ENCODE results near the gene MAN1C1. TPM values are rescaled to one million over a fixed set of nuclear protein-coding genes. Genes with fewer than 3 reads are reported as not detected.

Gene MAN1C1
- total and polyA plus RNA-seq, 2 donors (not counting 1 experiment from before 2014, with no cell fraction given) = 0.31 to 0.89 TPM

- Histone ChIP-seq H3K9ac (ENCODE audit: low read length) (no peak overlapping the region), H3K27me3 (replicated peaks in 1 of 4; ENCODE audit: control extremely low read depth in 1 of 4, control insufficient read depth in 3 of 4, insufficient read depth in 4 of 4, low read length in 3 of 4) (peaks cover 0 to 5% (median 0%) of the 10 kb centered on the region in 4 experiments), H3K27ac (ENCODE audit: low read length in 2 of 2) (no peak overlapping the region), H3K4me3 (ENCODE audit: control extremely low read depth in 1 of 5, extremely low read depth in 1 of 5, insufficient read depth in 1 of 5, low read depth in 2 of 5, low read length in 4 of 5) (no peak overlapping the region), H2AFZ (ENCODE audit: insufficient read depth, low read depth, low read length, poor library complexity, severe bottlenecking) (no peak overlapping the region), H3K4me1 (ENCODE audit: control insufficient read depth in 2 of 2, insufficient read depth in 2 of 2, low read length in 2 of 2) (no peaks in the 10 kb centered on the region), H3K36me3 (replicated peaks in 1 of 2; ENCODE audit: control extremely low read depth in 1 of 2, control insufficient read depth in 1 of 2, extremely low read depth in 1 of 2, insufficient read depth in 2 of 2, low read length in 1 of 2) (no peaks in the 10 kb centered on the region), H3K4me2 (replicated peaks; ENCODE audit: low read depth, low read length, poor library complexity, severe bottlenecking) (no peak overlapping the region), H3K9me3 (ENCODE audit: control extremely low read depth in 1 of 3, control insufficient read depth in 2 of 3, insufficient read depth in 1 of 3, low read length in 2 of 3) (no peaks in the 10 kb centered on the region), H3K79me2 (ENCODE audit: control insufficient read depth, insufficient read depth, low read length) (no peaks in the 10 kb centered on the region), H4K20me1 (ENCODE audit: control insufficient read depth, insufficient read depth, low read length, poor library complexity, severe bottlenecking) (no peaks in the 10 kb centered on the region)
- TF ChIP-seq CTCF (IDR thresholded peaks at IDR 0.05) (no peak), EZH2 (IDR thresholded peaks at IDR 0.05; ENCODE audit: borderline replicate concordance, insufficient read depth, low read depth, low read length, poor library complexity, severe bottlenecking) (no peak)
- 87% methylated on average over 20 of the region's 21 CpGs for WGBS (ENCODE audit: insufficient coverage)
- POLR2A ChIA-PET = no interaction called here
- Mint-ChIP-seq H3K4me1 (peaks cover 3% of the 10 kb centered on the region), H3K9me3 (ENCODE audit: insufficient read depth) (no peaks in the 10 kb centered on the region), H3K27me3 (no peaks in the 10 kb centered on the region), H3K4me3 (no peak overlapping the region), H3K27ac (no peak overlapping the region)
- ATAC-seq (ENCODE audit: low read depth) (no peak), DNase-seq (no peak)
- intact Hi-C loops (cut with micrococcal nuclease) = no loop called here
- CTCF ChIA-PET = interaction anchor here (1.1 to 1.4 kb wide), 2 partner anchors 29 to 56 kb away, joined by 3 read pairs; no protein-coding TSS in a partner anchor
These were observed 39.3 kb upstream of the MAN1C1 start for GRCh38 chr1:25577134-25577920.
